Gastrocnemius medialis (tissue), 4 donors: ENCODE results near the gene PTGR3.

Experiments used
- CTCF ChIP-seq, 5 experiments: fragments of 450-650 bp in 3 of 5; fragments of 200-600 bp in 2 of 5; sonication (generic) in 2 of 5; IDR thresholded peaks in 4 of 5; conservative IDR thresholded peaks in 1 of 5; 1 replicate in 4 of 5; 2 replicates in 1 of 5; pipeline ENCODE4 v1.5.1; 2016 to 2019; ENCODE audit warnings: antibody characterized with exemption in 5 of 5, mild to moderate bottlenecking in 3 of 5, moderate library complexity in 3 of 5
- POLR2A ChIP-seq, 2 donors: fragments of 450-650 bp; IDR thresholded peaks; one replicate each; pipeline ENCODE4 v1.6.1; 2017; ENCODE audit warnings: antibody characterized with exemption in 2 of 2, mild to moderate bottlenecking in 2 of 2, moderate library complexity in 2 of 2

- no peak for TF ChIP-seq CTCF (IDR thresholded peaks at IDR 0.05 in 4 of 5, conservative IDR thresholded peaks at IDR 0.05 in 1 of 5)
- no peak for TF ChIP-seq POLR2A (IDR thresholded peaks at IDR 0.05)
These were observed 35.2 kb downstream of the PTGR3 start for GRCh38 chr18:75173738-75174137.
